Body of pancreas (tissue), 4 donors: ENCODE data around the gene ARID1B. TPM values are rescaled to one million over a fixed set of nuclear protein-coding genes. Genes with fewer than 3 reads are reported as not detected.

Experiments used
- ATAC-seq: fragments of 150-250 bp; one replicate; pipeline ENCODE4 v1.9.1; 2016
- DNase-seq, 4 donors: peaks; one replicate each; pipeline ENCODE4 v3.0.0-alpha.2; 2019
- H3K27ac ChIP-seq, 4 donors: fragments of 200-600 bp; sonication (generic); 1 replicate in 3 of 4; 2 replicates in 1 of 4; pipeline versions ENCODE4 v1.5.1 to v1.6.1; 2016 to 2019; ENCODE audit warnings: mild to moderate bottlenecking in 1 of 4, mixed read lengths in 1 of 4, moderate library complexity in 1 of 4
- H3K27me3 ChIP-seq, 2 donors: fragments of 200-600 bp; sonication (generic); one replicate each; pipeline ENCODE4 v1.6.0; 2016; ENCODE audit warnings: mild to moderate bottlenecking in 1 of 2
- H3K36me3 ChIP-seq, 2 donors: fragments of 200-600 bp; sonication (generic); replicated peaks in 1 of 2; 2 replicates each; pipeline ENCODE4 v1.5.1; 2016; ENCODE audit warnings: low read depth in 2 of 2; ENCODE audit not compliant: insufficient read depth in 1 of 2
- H3K4me1 ChIP-seq: fragments of 200-600 bp; sonication (generic); one replicate; pipeline ENCODE4 v1.6.0; 2016
- H3K4me3 ChIP-seq, 2 donors: fragments of 200-600 bp; sonication (generic); 1 replicate in 1 of 2; 2 replicates in 1 of 2; pipeline ENCODE4 v1.5.1; 2016 to 2019
- H3K9me3 ChIP-seq, 3 donors: fragments of 200-600 bp; sonication (generic); 1 replicate in 2 of 3; 2 replicates in 1 of 3; pipeline ENCODE4 v1.5.1; 2016
- POLR2A ChIP-seq, 3 donors: fragments of 450-650 bp; IDR thresholded peaks; one replicate each; pipeline ENCODE4 v1.6.1; 2016; ENCODE audit warnings: antibody characterized with exemption in 3 of 3, mild to moderate bottlenecking in 2 of 3
- WGBS, 2 donors: methylation state at CpG; one replicate each; pipeline ENCODE4 v1.1.5; 2017; 5-methylcytosine and 5-hydroxymethylcytosine counted together
- intact Hi-C: fragments of 100-400 bp; cut with DNase I; formaldehyde crosslinking; loops from one replicate; pipeline ENCODE4 v1.15.1; 2023
- total RNA-seq, 2 donors: library from RNA; depleted of rRNA; stranded (reverse); fragments of >200 nt; gene quantifications; one replicate each; pipeline ENCODE4 v1.1.0, GENCODE V29; 2016
- TF ChIP-seq, protein P1 (sequence below), 7 experiments: fragments of 450-650 bp in 4 of 7; fragments of 200-600 bp in 3 of 7; sonication (generic) in 3 of 7; IDR thresholded peaks; one replicate each; pipeline ENCODE4 v1.5.1; 2016 to 2019; ENCODE audit warnings: antibody characterized with exemption in 7 of 7

ARID1B gene
- total RNA-seq, 2 donors from 2014 or later, result 71.5 to 85.1 TPM

DNA sequence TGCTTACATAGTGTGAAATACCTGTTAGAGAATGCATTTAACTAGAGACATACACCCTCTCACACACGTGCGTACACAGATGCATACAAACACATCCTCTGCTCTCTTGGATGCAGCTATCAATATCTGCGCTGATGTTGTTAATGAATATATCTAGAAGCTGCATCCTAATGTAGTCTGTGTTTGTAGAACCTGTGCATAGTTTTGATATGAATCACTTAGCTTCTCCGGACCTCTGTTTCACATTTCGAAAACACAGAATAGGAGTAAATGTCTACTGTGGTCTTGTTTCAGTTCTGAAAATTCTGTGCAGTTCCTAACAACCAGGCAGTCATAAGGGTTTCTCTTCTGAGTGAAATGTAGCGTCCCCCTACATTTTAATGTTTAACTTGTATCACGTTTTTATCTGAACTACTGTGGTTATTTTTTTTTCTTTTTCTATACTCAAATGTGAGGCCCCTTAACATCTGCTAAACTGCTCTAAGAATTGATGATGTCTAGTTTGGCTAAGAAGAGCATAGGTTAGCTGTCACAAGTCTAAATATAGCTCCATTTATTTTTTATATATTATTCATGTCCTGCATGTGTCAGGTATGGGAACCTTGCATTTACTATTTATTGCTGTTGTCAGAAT is 291.6 kb downstream of the ARID1B start:
- peak; percentile 18 for ATAC-seq
- no peaks in the 10 kb centered on the region for H3K9me3 ChIP-seq
- H3K4me3 ChIP-seq, result no peak overlapping the region
- intact Hi-C loops, result no loop called here
- WGBS, 2 donors, result 30 to 42% methylated on average over 7 of the region's 7 CpGs
- DNase-seq, result no peak
- H3K27me3 ChIP-seq, result no peaks in the 10 kb centered on the region
- no peak overlapping the region for H3K27ac ChIP-seq
- H3K4me1 ChIP-seq, result peaks cover 37% of the 10 kb centered on the region
- H3K36me3 ChIP-seq, result no peaks in the 10 kb centered on the region
- no peak for TF ChIP-seq POLR2A (IDR thresholded peaks at IDR 0.05)
- TF ChIP-seq, protein P1, sequence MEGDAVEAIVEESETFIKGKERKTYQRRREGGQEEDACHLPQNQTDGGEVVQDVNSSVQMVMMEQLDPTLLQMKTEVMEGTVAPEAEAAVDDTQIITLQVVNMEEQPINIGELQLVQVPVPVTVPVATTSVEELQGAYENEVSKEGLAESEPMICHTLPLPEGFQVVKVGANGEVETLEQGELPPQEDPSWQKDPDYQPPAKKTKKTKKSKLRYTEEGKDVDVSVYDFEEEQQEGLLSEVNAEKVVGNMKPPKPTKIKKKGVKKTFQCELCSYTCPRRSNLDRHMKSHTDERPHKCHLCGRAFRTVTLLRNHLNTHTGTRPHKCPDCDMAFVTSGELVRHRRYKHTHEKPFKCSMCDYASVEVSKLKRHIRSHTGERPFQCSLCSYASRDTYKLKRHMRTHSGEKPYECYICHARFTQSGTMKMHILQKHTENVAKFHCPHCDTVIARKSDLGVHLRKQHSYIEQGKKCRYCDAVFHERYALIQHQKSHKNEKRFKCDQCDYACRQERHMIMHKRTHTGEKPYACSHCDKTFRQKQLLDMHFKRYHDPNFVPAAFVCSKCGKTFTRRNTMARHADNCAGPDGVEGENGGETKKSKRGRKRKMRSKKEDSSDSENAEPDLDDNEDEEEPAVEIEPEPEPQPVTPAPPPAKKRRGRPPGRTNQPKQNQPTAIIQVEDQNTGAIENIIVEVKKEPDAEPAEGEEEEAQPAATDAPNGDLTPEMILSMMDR (IDR thresholded peaks at IDR 0.05), result no peak

- intact Hi-C loops, result no loop called here
- no peaks in the 10 kb centered on the region for H3K9me3 ChIP-seq
- peaks cover 38% of the 10 kb centered on the region for H3K4me1 ChIP-seq
- ATAC-seq (no peak), DNase-seq (no peak)
- H3K27me3 ChIP-seq, result no peaks in the 10 kb centered on the region
- H3K4me3 ChIP-seq, result no peak overlapping the region
- H3K36me3 ChIP-seq, result no peaks in the 10 kb centered on the region
- no peak overlapping the region for H3K27ac ChIP-seq
- TF ChIP-seq POLR2A (IDR thresholded peaks at IDR 0.05), result no peak
- TF ChIP-seq, protein P1 (IDR thresholded peaks at IDR 0.05), result no peak
- WGBS, 2 donors, result 90 to 92% methylated on average over 5 of the region's 5 CpGs
Observed at GRCh38 chr6:157069585-157069984, 292.4 kb downstream of the ARID1B start.

GRCh38 chr6:157070403-157071107 is 293.4 kb downstream of the ARID1B start:
- Histone ChIP-seq H3K27me3 (no peaks in the 10 kb centered on the region), H3K36me3 (no peaks in the 10 kb centered on the region), H3K9me3 (no peaks in the 10 kb centered on the region), H3K27ac (no peak overlapping the region), H3K4me3 (no peak overlapping the region), H3K4me1 (peaks cover 38% of the 10 kb centered on the region)
- no peak for TF ChIP-seq POLR2A (IDR thresholded peaks at IDR 0.05)
- TF ChIP-seq, protein P1 (IDR thresholded peaks at IDR 0.05), result peak in 1 of 7 experiments; percentile 10
- no peak for DNase-seq
- intact Hi-C loops, result no loop called here
- WGBS, 2 donors, result 42 to 49% methylated on average over 8 of the region's 8 CpGs
- ATAC-seq, result no peak

DNA sequence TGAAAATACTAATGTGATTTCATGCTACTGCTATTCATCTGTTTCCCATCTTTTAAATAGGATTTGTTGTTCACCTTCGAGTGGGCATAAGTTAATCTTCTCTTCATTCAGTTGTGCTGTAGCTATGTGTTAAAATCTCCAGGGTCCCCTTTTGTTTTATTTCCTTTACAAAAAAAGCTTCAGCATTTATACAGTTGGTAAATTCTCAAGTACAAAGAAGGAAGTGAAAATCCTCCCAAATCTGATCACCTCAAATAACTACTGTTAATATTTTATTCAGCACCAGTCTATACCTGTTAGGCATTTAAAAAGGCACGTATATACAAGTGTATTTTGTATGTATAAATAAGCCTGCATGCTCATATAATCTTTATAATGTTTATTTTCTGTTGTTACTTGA is 294.9 kb downstream of the ARID1B start:
- TF ChIP-seq, protein P1 (IDR thresholded peaks at IDR 0.05), result no peak
- no peak for TF ChIP-seq POLR2A (IDR thresholded peaks at IDR 0.05)
- H3K4me3 ChIP-seq, result no peak overlapping the region

More for the DNA sequence above, 294.9 kb downstream of the ARID1B start:
- Histone ChIP-seq H3K36me3 (no peaks in the 10 kb centered on the region), H3K9me3 (no peaks in the 10 kb centered on the region), H3K4me1 (peaks cover 38% of the 10 kb centered on the region), H3K27me3 (no peaks in the 10 kb centered on the region), H3K27ac (no peak overlapping the region)
- 79 to 87% methylated on average over 2 of the region's 2 CpGs for WGBS, 2 donors
- ATAC-seq, result no peak
- DNase-seq, result no peak
- intact Hi-C loops, result no loop called here
